ENCODE results near the gene ACOT12. TPM values are rescaled to one million over a fixed set of nuclear protein-coding genes. Genes with fewer than 3 reads are reported as not detected.

Gene ACOT12
- total and polyA plus RNA-seq, 2 donors (not counting 1 experiment from before 2014, with no cell fraction given), result 0.06 TPM; not detected in 1

- Histone ChIP-seq H4K20me1 (ENCODE audit: control insufficient read depth, insufficient read depth, low read length, poor library complexity, severe bottlenecking) (no peaks in the 10 kb centered on the region), H3K79me2 (ENCODE audit: control insufficient read depth, insufficient read depth, low read length) (no peaks in the 10 kb centered on the region), H3K4me2 (replicated peaks; ENCODE audit: low read depth, low read length, poor library complexity, severe bottlenecking) (no peak overlapping the region), H3K4me3 (ENCODE audit: control extremely low read depth in 1 of 5, extremely low read depth in 1 of 5, insufficient read depth in 1 of 5, low read depth in 2 of 5, low read length in 4 of 5) (no peak overlapping the region), H3K36me3 (replicated peaks in 1 of 2; ENCODE audit: control extremely low read depth in 1 of 2, control insufficient read depth in 1 of 2, extremely low read depth in 1 of 2, insufficient read depth in 2 of 2, low read length in 1 of 2) (peaks cover 9 to 14% of the 10 kb centered on the region in 2 experiments), H3K9me3 (ENCODE audit: control extremely low read depth in 1 of 3, control insufficient read depth in 2 of 3, insufficient read depth in 1 of 3, low read length in 2 of 3) (no peaks in the 10 kb centered on the region), H3K4me1 (ENCODE audit: control insufficient read depth in 2 of 2, insufficient read depth in 2 of 2, low read length in 2 of 2) (no peaks in the 10 kb centered on the region), H3K9ac (ENCODE audit: low read length) (no peak overlapping the region), H2AFZ (ENCODE audit: insufficient read depth, low read depth, low read length, poor library complexity, severe bottlenecking) (no peak overlapping the region), H3K27ac (ENCODE audit: low read length in 2 of 2) (no peak overlapping the region), H3K27me3 (replicated peaks in 1 of 4; ENCODE audit: control extremely low read depth in 1 of 4, control insufficient read depth in 3 of 4, insufficient read depth in 4 of 4, low read length in 3 of 4) (no peaks in the 10 kb centered on the region)
- no peak for TF ChIP-seq EZH2 (IDR thresholded peaks at IDR 0.05; ENCODE audit: borderline replicate concordance, insufficient read depth, low read depth, low read length, poor library complexity, severe bottlenecking)
- no peak for TF ChIP-seq CTCF (IDR thresholded peaks at IDR 0.05)
- Mint-ChIP-seq H3K4me1 (peaks cover 2% of the 10 kb centered on the region), H3K9me3 (ENCODE audit: insufficient read depth) (no peaks in the 10 kb centered on the region), H3K4me3 (no peak overlapping the region), H3K27ac (no peak overlapping the region), H3K27me3 (no peaks in the 10 kb centered on the region)
- ChIA-PET CTCF (no interaction called here), POLR2A (no interaction called here)
- ATAC-seq (ENCODE audit: low read depth) (no peak), DNase-seq (no peak)
- WGBS (ENCODE audit: insufficient coverage), result no CpG with 5 or more reads among the region's 3 CpGs
- intact Hi-C loops (cut with micrococcal nuclease), result no loop called here
Observed at GRCh38 chr5:81313686-81314085, 80.2 kb downstream of the ACOT12 start.

GRCh38 chr5:81313278-81313677 lies 80.7 kb downstream of the ACOT12 start:
- no peak overlapping the region for H3K27ac Mint-ChIP-seq
- TF ChIP-seq EZH2 (IDR thresholded peaks at IDR 0.05; ENCODE audit: borderline replicate concordance, insufficient read depth, low read depth, low read length, poor library complexity, severe bottlenecking), result no peak
- no peak overlapping the region for H3K4me3 Mint-ChIP-seq
- Histone ChIP-seq H3K27me3 (replicated peaks in 1 of 4; ENCODE audit: control extremely low read depth in 1 of 4, control insufficient read depth in 3 of 4, insufficient read depth in 4 of 4, low read length in 3 of 4) (no peaks in the 10 kb centered on the region), H3K4me2 (replicated peaks; ENCODE audit: low read depth, low read length, poor library complexity, severe bottlenecking) (no peak overlapping the region), H3K27ac (ENCODE audit: low read length in 2 of 2) (no peak overlapping the region), H4K20me1 (ENCODE audit: control insufficient read depth, insufficient read depth, low read length, poor library complexity, severe bottlenecking) (no peaks in the 10 kb centered on the region), H3K4me3 (ENCODE audit: control extremely low read depth in 1 of 5, extremely low read depth in 1 of 5, insufficient read depth in 1 of 5, low read depth in 2 of 5, low read length in 4 of 5) (no peak overlapping the region), H3K36me3 (replicated peaks in 1 of 2; ENCODE audit: control extremely low read depth in 1 of 2, control insufficient read depth in 1 of 2, extremely low read depth in 1 of 2, insufficient read depth in 2 of 2, low read length in 1 of 2) (peaks cover 9 to 14% of the 10 kb centered on the region in 2 experiments), H3K4me1 (ENCODE audit: control insufficient read depth in 2 of 2, insufficient read depth in 2 of 2, low read length in 2 of 2) (no peaks in the 10 kb centered on the region), H3K9ac (ENCODE audit: low read length) (no peak overlapping the region), H3K9me3 (ENCODE audit: control extremely low read depth in 1 of 3, control insufficient read depth in 2 of 3, insufficient read depth in 1 of 3, low read length in 2 of 3) (no peaks in the 10 kb centered on the region), H3K79me2 (ENCODE audit: control insufficient read depth, insufficient read depth, low read length) (no peaks in the 10 kb centered on the region), H2AFZ (ENCODE audit: insufficient read depth, low read depth, low read length, poor library complexity, severe bottlenecking) (no peak overlapping the region)
- H3K27me3 Mint-ChIP-seq, result no peaks in the 10 kb centered on the region
- DNase-seq (no peak), ATAC-seq (ENCODE audit: low read depth) (no peak)
- H3K9me3 Mint-ChIP-seq (ENCODE audit: insufficient read depth), result no peaks in the 10 kb centered on the region
- intact Hi-C loops (cut with micrococcal nuclease), result no loop called here
- CTCF ChIA-PET, result no interaction called here
- H3K4me1 Mint-ChIP-seq, result peaks cover 2% of the 10 kb centered on the region
- POLR2A ChIA-PET, result no interaction called here
